Keratinocyte (primary cell): ENCODE measurements around the gene SS18L1. TPM values are rescaled to one million over a fixed set of nuclear protein-coding genes. Genes with fewer than 3 reads are reported as not detected.
A peak's percentile ranks its signal among the peaks of the same experiment; 100 is the strongest.

Experiments
- DNase-seq: peaks from one replicate; pipeline ENCODE4 v3.0.0-alpha.2; 2011; ENCODE audit warnings: low read depth, missing footprints, low spot score
- FAIRE-seq: peaks from 2 replicates; lab custom pipeline; 2011; peaks lifted over from hg19 to GRCh38; lab: Jason Lieb, UNC
- H2AFZ ChIP-seq: 2 replicates; pipeline ENCODE4 v1.6.0; 2012; ENCODE audit warnings: low read length, control low read depth, inconsistent platforms; ENCODE audit not compliant: control insufficient read depth
- H3K27ac ChIP-seq: 2 replicates; pipeline ENCODE4 v1.5.1; 2011; ENCODE audit warnings: low read length; ENCODE audit not compliant: control insufficient read depth, insufficient read depth
- H3K27me3 ChIP-seq: 3 replicates; pipeline ENCODE4 v1.6.0; 2011; ENCODE audit warnings: low read length; ENCODE audit not compliant: control insufficient read depth, insufficient read depth; ENCODE audit errors: extremely low read depth
- H3K36me3 ChIP-seq, 2 experiments: 2 replicates in 1 of 2; 3 replicates in 1 of 2; pipeline ENCODE4 v1.5.1; 2011; ENCODE audit warnings: low read length in 2 of 2, mild to moderate bottlenecking in 1 of 2; ENCODE audit not compliant: control insufficient read depth in 2 of 2, insufficient read depth in 2 of 2; ENCODE audit errors: extremely low read depth in 1 of 2
- H3K4me1 ChIP-seq: 3 replicates; pipeline ENCODE4 v1.5.1; 2011; ENCODE audit warnings: low read length; ENCODE audit not compliant: control insufficient read depth, insufficient read depth; ENCODE audit errors: extremely low read depth
- H3K4me2 ChIP-seq: 3 replicates; pipeline ENCODE4 v1.6.0; 2011; ENCODE audit warnings: low read depth, low read length; ENCODE audit not compliant: control insufficient read depth, insufficient read depth; ENCODE audit errors: extremely low read depth
- H3K4me3 ChIP-seq, 3 experiments: fragments of 200-600 bp in 1 of 3; sonication (generic) in 1 of 3; 2 replicates in 2 of 3; 3 replicates in 1 of 3; pipeline ENCODE4 v1.5.1; 2011 to 2016; ENCODE audit warnings: low read length in 3 of 3, mild to moderate bottlenecking in 3 of 3, control low read depth in 2 of 3, inconsistent platforms in 1 of 3, low read depth in 1 of 3, mixed read lengths in 1 of 3, mixed run types in 1 of 3, moderate library complexity in 1 of 3; ENCODE audit not compliant: control insufficient read depth in 2 of 3, insufficient read depth in 2 of 3; ENCODE audit errors: extremely low read depth in 1 of 3
- H3K79me2 ChIP-seq: 2 replicates; pipeline ENCODE4 v1.6.0; 2012; ENCODE audit warnings: low read length; ENCODE audit not compliant: control insufficient read depth, insufficient read depth
- H3K9ac ChIP-seq: 3 replicates; pipeline ENCODE4 v1.6.0; 2011; ENCODE audit warnings: low read length; ENCODE audit not compliant: control insufficient read depth, insufficient read depth; ENCODE audit errors: extremely low read depth
- H3K9me1 ChIP-seq: 3 replicates; pipeline ENCODE4 v1.6.0; 2011; ENCODE audit warnings: low read length; ENCODE audit not compliant: control insufficient read depth, insufficient read depth; ENCODE audit errors: extremely low read depth
- H3K9me3 ChIP-seq: 2 replicates; pipeline ENCODE4 v1.5.1; 2012; ENCODE audit warnings: low read depth, low read length; ENCODE audit not compliant: control insufficient read depth
- H4K20me1 ChIP-seq: 3 replicates; pipeline ENCODE4 v1.6.0; 2011; ENCODE audit warnings: low read length; ENCODE audit not compliant: control insufficient read depth, insufficient read depth; ENCODE audit errors: extremely low read depth
- CTCF ChIP-seq, 3 experiments: IDR thresholded peaks in 1 of 3; conservative IDR thresholded peaks in 1 of 3; optimal IDR thresholded peaks in 1 of 3; 2 replicates in 2 of 3; 3 replicates in 1 of 3; pipeline versions ENCODE3 to v1.5.1; 2011; ENCODE audit warnings: low read length in 3 of 3, mild to moderate bottlenecking in 3 of 3, moderate library complexity in 2 of 3, control low read depth in 1 of 3, inconsistent platforms in 1 of 3; ENCODE audit not compliant: insufficient read depth in 2 of 3; ENCODE audit errors: extremely low read depth in 1 of 3
- EZH2 ChIP-seq: IDR thresholded peaks from one replicate; pipeline ENCODE4 v1.6.1; 2012; ENCODE audit warnings: inconsistent platforms, mild to moderate bottlenecking, low read length, moderate library complexity
- dilution Hi-C: fragments of 300-500 bp; cut with MboI; formaldehyde crosslinking; loops from one replicate; pipeline ENCODE4 v1.7.0; 2020; ENCODE audit warnings: low sequenced_read_pairs; ENCODE audit not compliant: extremely low pct_ligation_motif_present
- polyA plus RNA-seq, 5 experiments: library from polyadenylated mRNA; depleted of rRNA in 3 of 5; stranded (reverse) in 3 of 5; stranded (forward) in 1 of 5; unstranded in 1 of 5; fragments of >200 nt; gene quantifications; 1 replicate in 1 of 5; 2 replicates in 3 of 5; 3 replicates in 1 of 5; pipeline versions ENCODE4 v1.2.1 to v1.2.3, GENCODE V29; 2011 to 2012; ENCODE audit warnings: missing spikeins in 2 of 5, low read depth in 1 of 5, low replicate concordance in 1 of 5

The SS18L1 gene
- polyA plus RNA-seq, 1 donor (not counting 4 experiments of a cell fraction or from before 2014, with no cell fraction given): 9.4 TPM

- FAIRE-seq (no peak), DNase-seq (no peak)
- Histone ChIP-seq H3K9ac (no peak overlapping the region), H3K4me1 (peaks cover 26% of the 10 kb centered on the region), H4K20me1 (peaks cover 7% of the 10 kb centered on the region), H2AFZ (no peak overlapping the region), H3K36me3 (peaks cover 20 to 21% of the 10 kb centered on the region in 2 experiments), H3K27me3 (no peaks in the 10 kb centered on the region), H3K4me2 (peak overlapping the region; percentile 46), H3K9me1 (peaks cover 3% of the 10 kb centered on the region), H3K9me3 (no peaks in the 10 kb centered on the region), H3K79me2 (peaks cover 19% of the 10 kb centered on the region), H3K4me3 (no peak overlapping the region), H3K27ac (no peak overlapping the region)
- dilution Hi-C loops: no loop called here
- TF ChIP-seq EZH2: no peak
- TF ChIP-seq CTCF (optimal IDR thresholded peaks at IDR 0.05 in 1 of 3, IDR thresholded peaks at IDR 0.05 in 1 of 3, conservative IDR thresholded peaks at IDR 0.05 in 1 of 3; ENCODE audit: extremely low read depth in 1 of 3, insufficient read depth in 2 of 3, low read length in 3 of 3): no peak
Measured at GRCh38 chr20:62161347-62161746, 17.8 kb downstream of the SS18L1 start.

GRCh38 chr20:62162765-62163484, 19.4 kb downstream of the SS18L1 start:
- no peak for FAIRE-seq
- H3K36me3 ChIP-seq: peaks cover 17 to 23% of the 10 kb centered on the region in 2 experiments

More at GRCh38 chr20:62162765-62163484, 19.4 kb downstream of the SS18L1 start:
- no peak overlapping the region for H3K9ac ChIP-seq
- H3K4me3 ChIP-seq: no peak overlapping the region
- no peaks in the 10 kb centered on the region for H3K27me3 ChIP-seq
- H2AFZ ChIP-seq: no peak overlapping the region
- peaks cover 26% of the 10 kb centered on the region for H3K4me1 ChIP-seq
- no peaks in the 10 kb centered on the region for H3K9me3 ChIP-seq
- H4K20me1 ChIP-seq: no peaks in the 10 kb centered on the region
- dilution Hi-C loops: no loop called here
- TF ChIP-seq EZH2: no peak
- TF ChIP-seq CTCF (optimal IDR thresholded peaks at IDR 0.05 in 1 of 3, IDR thresholded peaks at IDR 0.05 in 1 of 3, conservative IDR thresholded peaks at IDR 0.05 in 1 of 3; ENCODE audit: extremely low read depth in 1 of 3, insufficient read depth in 2 of 3, low read length in 3 of 3): no peak
- H3K9me1 ChIP-seq: no peaks in the 10 kb centered on the region
- peaks cover 6% of the 10 kb centered on the region for H3K79me2 ChIP-seq
- DNase-seq: no peak
- H3K4me2 ChIP-seq: no peak overlapping the region
- H3K27ac ChIP-seq: no peak overlapping the region
